ENCODE measurements around the gene LRP1B. TPM values are rescaled to one million over a fixed set of nuclear protein-coding genes. Genes with fewer than 3 reads are reported as not detected.

The LRP1B gene
- total RNA-seq, 2 donors from 2014 or later: 0.02 TPM; not detected in 1

- H3K9me3 ChIP-seq (ENCODE audit: control insufficient read depth, low read length, poor library complexity, severe bottlenecking): no peaks in the 10 kb centered on the region
- Mint-ChIP-seq H3K4me1 (no peaks in the 10 kb centered on the region), H3K36me3 (ENCODE audit: low read depth) (no peaks in the 10 kb centered on the region), H3K27ac (no peak overlapping the region), H3K27me3 (no peaks in the 10 kb centered on the region), H3K4me3 (no peak overlapping the region)
- no peak for ATAC-seq
- DNase-seq: no peak
Measured at GRCh38 chr2:140648393-140648792, 1482.4 kb downstream of the LRP1B start.

- no peak overlapping the region for H3K4me3 Mint-ChIP-seq
Measured at GRCh38 chr2:140643761-140644187, 1487.0 kb downstream of the LRP1B start.

GRCh38 chr2:140641163-140641562, 1489.7 kb downstream of the LRP1B start:
- DNase-seq: no peak
- H3K4me3 Mint-ChIP-seq: no peak overlapping the region
- no peaks in the 10 kb centered on the region for H3K4me1 Mint-ChIP-seq
- H3K27ac Mint-ChIP-seq: no peak overlapping the region
- no peaks in the 10 kb centered on the region for H3K27me3 Mint-ChIP-seq
- no peaks in the 10 kb centered on the region for H3K9me3 ChIP-seq (ENCODE audit: control insufficient read depth, low read length, poor library complexity, severe bottlenecking)
- no peaks in the 10 kb centered on the region for H3K36me3 Mint-ChIP-seq (ENCODE audit: low read depth)
- no peak for ATAC-seq

More at GRCh38 chr2:140643761-140644187, 1487.0 kb downstream of the LRP1B start:
- Mint-ChIP-seq H3K4me1 (no peaks in the 10 kb centered on the region), H3K36me3 (ENCODE audit: low read depth) (no peaks in the 10 kb centered on the region), H3K27me3 (no peaks in the 10 kb centered on the region), H3K27ac (no peak overlapping the region)
- no peak for DNase-seq
- H3K9me3 ChIP-seq (ENCODE audit: control insufficient read depth, low read length, poor library complexity, severe bottlenecking): no peaks in the 10 kb centered on the region
- ATAC-seq: no peak

- no peak overlapping the region for H3K4me3 Mint-ChIP-seq
- no peaks in the 10 kb centered on the region for H3K27me3 Mint-ChIP-seq
- H3K9me3 ChIP-seq (ENCODE audit: control insufficient read depth, low read length, poor library complexity, severe bottlenecking): no peaks in the 10 kb centered on the region
- H3K36me3 Mint-ChIP-seq (ENCODE audit: low read depth): no peaks in the 10 kb centered on the region
- no peak for DNase-seq
- H3K27ac Mint-ChIP-seq: no peak overlapping the region
- H3K4me1 Mint-ChIP-seq: no peaks in the 10 kb centered on the region
- no peak for ATAC-seq
Measured at GRCh38 chr2:140639628-140640027, 1491.2 kb downstream of the LRP1B start.

- H3K27ac Mint-ChIP-seq: no peak overlapping the region
- H3K36me3 Mint-ChIP-seq (ENCODE audit: low read depth): no peaks in the 10 kb centered on the region
- H3K4me3 Mint-ChIP-seq: no peak overlapping the region
- ATAC-seq (no peak), DNase-seq (no peak)
- no peaks in the 10 kb centered on the region for H3K9me3 ChIP-seq (ENCODE audit: control insufficient read depth, low read length, poor library complexity, severe bottlenecking)
- H3K27me3 Mint-ChIP-seq: no peaks in the 10 kb centered on the region
- H3K4me1 Mint-ChIP-seq: no peaks in the 10 kb centered on the region
Measured at GRCh38 chr2:140630557-140630956, 1500.3 kb downstream of the LRP1B start.

GRCh38 chr2:140627885-140628284, 1502.9 kb downstream of the LRP1B start:
- H3K4me3 Mint-ChIP-seq: no peak overlapping the region
- DNase-seq: no peak
- H3K27me3 Mint-ChIP-seq: no peaks in the 10 kb centered on the region
- H3K9me3 ChIP-seq (ENCODE audit: control insufficient read depth, low read length, poor library complexity, severe bottlenecking): no peaks in the 10 kb centered on the region
- no peaks in the 10 kb centered on the region for H3K4me1 Mint-ChIP-seq
- H3K27ac Mint-ChIP-seq: no peak overlapping the region
- no peaks in the 10 kb centered on the region for H3K36me3 Mint-ChIP-seq (ENCODE audit: low read depth)
- no peak for ATAC-seq

GRCh38 chr2:140627136-140627535, 1503.7 kb downstream of the LRP1B start:
- Mint-ChIP-seq H3K27ac (no peak overlapping the region), H3K4me3 (no peak overlapping the region), H3K4me1 (no peaks in the 10 kb centered on the region), H3K27me3 (no peaks in the 10 kb centered on the region), H3K36me3 (ENCODE audit: low read depth) (no peaks in the 10 kb centered on the region)
- no peaks in the 10 kb centered on the region for H3K9me3 ChIP-seq (ENCODE audit: control insufficient read depth, low read length, poor library complexity, severe bottlenecking)
- no peak for ATAC-seq
- no peak for DNase-seq

- H3K9me3 ChIP-seq (ENCODE audit: control insufficient read depth, low read length, poor library complexity, severe bottlenecking): no peaks in the 10 kb centered on the region
- H3K4me1 Mint-ChIP-seq: no peaks in the 10 kb centered on the region
- H3K4me3 Mint-ChIP-seq: no peak overlapping the region
- H3K36me3 Mint-ChIP-seq (ENCODE audit: low read depth): no peaks in the 10 kb centered on the region
- H3K27ac Mint-ChIP-seq: no peak overlapping the region
- ATAC-seq (no peak), DNase-seq (no peak)
- no peaks in the 10 kb centered on the region for H3K27me3 Mint-ChIP-seq
Measured at GRCh38 chr2:140624200-140624599, 1506.6 kb downstream of the LRP1B start.

- no peaks in the 10 kb centered on the region for H3K9me3 ChIP-seq (ENCODE audit: control insufficient read depth, low read length, poor library complexity, severe bottlenecking)
- DNase-seq (no peak), ATAC-seq (no peak)
- Mint-ChIP-seq H3K27ac (no peak overlapping the region), H3K4me3 (no peak overlapping the region), H3K4me1 (no peaks in the 10 kb centered on the region), H3K27me3 (no peaks in the 10 kb centered on the region), H3K36me3 (ENCODE audit: low read depth) (no peaks in the 10 kb centered on the region)
Measured at GRCh38 chr2:140621583-140622362, 1509.0 kb downstream of the LRP1B start.

- no peak overlapping the region for H3K27ac Mint-ChIP-seq
- ATAC-seq: no peak
Measured at GRCh38 chr2:140604788-140605187, 1526.0 kb downstream of the LRP1B start.

GRCh38 chr2:140604096-140604495, 1526.7 kb downstream of the LRP1B start:
- H3K27me3 Mint-ChIP-seq: no peaks in the 10 kb centered on the region
- no peaks in the 10 kb centered on the region for H3K36me3 Mint-ChIP-seq (ENCODE audit: low read depth)
- ATAC-seq (no peak), DNase-seq (no peak)
- no peak overlapping the region for H3K4me3 Mint-ChIP-seq
- H3K4me1 Mint-ChIP-seq: no peaks in the 10 kb centered on the region
- no peaks in the 10 kb centered on the region for H3K9me3 ChIP-seq (ENCODE audit: control insufficient read depth, low read length, poor library complexity, severe bottlenecking)
- no peak overlapping the region for H3K27ac Mint-ChIP-seq

More at GRCh38 chr2:140604788-140605187, 1526.0 kb downstream of the LRP1B start:
- Mint-ChIP-seq H3K4me1 (no peaks in the 10 kb centered on the region), H3K27me3 (no peaks in the 10 kb centered on the region), H3K36me3 (ENCODE audit: low read depth) (no peaks in the 10 kb centered on the region), H3K4me3 (no peak overlapping the region)
- no peaks in the 10 kb centered on the region for H3K9me3 ChIP-seq (ENCODE audit: control insufficient read depth, low read length, poor library complexity, severe bottlenecking)
- DNase-seq: no peak

- ATAC-seq (no peak), DNase-seq (no peak)
- H3K9me3 ChIP-seq (ENCODE audit: control insufficient read depth, low read length, poor library complexity, severe bottlenecking): no peaks in the 10 kb centered on the region
- Mint-ChIP-seq H3K4me1 (no peaks in the 10 kb centered on the region), H3K27me3 (no peaks in the 10 kb centered on the region), H3K27ac (no peak overlapping the region), H3K36me3 (ENCODE audit: low read depth) (no peaks in the 10 kb centered on the region), H3K4me3 (no peak overlapping the region)
Measured at GRCh38 chr2:140603416-140603815, 1527.4 kb downstream of the LRP1B start.

GRCh38 chr2:140601801-140602200, 1529.0 kb downstream of the LRP1B start:
- Mint-ChIP-seq H3K4me1 (no peaks in the 10 kb centered on the region), H3K27ac (no peak overlapping the region), H3K36me3 (ENCODE audit: low read depth) (no peaks in the 10 kb centered on the region), H3K27me3 (no peaks in the 10 kb centered on the region), H3K4me3 (no peak overlapping the region)
- DNase-seq (no peak), ATAC-seq (no peak)
- H3K9me3 ChIP-seq (ENCODE audit: control insufficient read depth, low read length, poor library complexity, severe bottlenecking): no peaks in the 10 kb centered on the region

GRCh38 chr2:140601342-140601741, 1529.5 kb downstream of the LRP1B start:
- DNase-seq (no peak), ATAC-seq (no peak)
- H3K4me3 Mint-ChIP-seq: no peak overlapping the region
- no peaks in the 10 kb centered on the region for H3K4me1 Mint-ChIP-seq
- H3K27me3 Mint-ChIP-seq: no peaks in the 10 kb centered on the region
- no peaks in the 10 kb centered on the region for H3K36me3 Mint-ChIP-seq (ENCODE audit: low read depth)
- H3K27ac Mint-ChIP-seq: no peak overlapping the region
- peaks cover 2% of the 10 kb centered on the region for H3K9me3 ChIP-seq (ENCODE audit: control insufficient read depth, low read length, poor library complexity, severe bottlenecking)

All from T-helper 17 cell (primary cell).